HG03520 (cell line): ENCODE measurements around the gene SAP130.
"Not testable (repeated sequence)": the region's sequence is repeated elsewhere in the genome, so short reads cannot be mapped to it uniquely, and the experiment has no call there.

Source experiments
- ATAC-seq: cut with Tn5 transposase; IDR thresholded peaks from one replicate; pipeline ENCODE4 v1.9.1; 2021; ENCODE audit warnings: mild to moderate bottlenecking, moderate library complexity; ENCODE audit not compliant: unreplicated experiment

The SAP130 gene

GRCh38 chr2:127953849-127954248 is 74.0 kb downstream of the SAP130 start:
- no peak for ATAC-seq

- no peak for ATAC-seq
These were observed 74.6 kb downstream of the SAP130 start for GRCh38 chr2:127953128-127953718.

GRCh38 chr2:127951026-127951425 is 76.8 kb downstream of the SAP130 start:
- no peak for ATAC-seq

- ATAC-seq, result no peak
These were observed 77.6 kb downstream of the SAP130 start for GRCh38 chr2:127950264-127950663.

- no peak for ATAC-seq
These were observed 82.6 kb downstream of the SAP130 start for GRCh38 chr2:127945281-127945680.

GRCh38 chr2:127943186-127943585 is 84.7 kb downstream of the SAP130 start:
- no peak for ATAC-seq

- no peak for ATAC-seq
These were observed 85.9 kb downstream of the SAP130 start for GRCh38 chr2:127942002-127942401.

- ATAC-seq, result no peak
These were observed 86.4 kb downstream of the SAP130 start for GRCh38 chr2:127941461-127941860.

GRCh38 chr2:127940641-127941040 is 87.2 kb downstream of the SAP130 start:
- ATAC-seq, result no peak

GRCh38 chr2:127935337-127935736 is 92.5 kb downstream of the SAP130 start:
- no peak for ATAC-seq

GRCh38 chr2:127932199-127932876 is 95.5 kb downstream of the SAP130 start:
- no peak for ATAC-seq

GRCh38 chr2:127929449-127929848 is 98.4 kb downstream of the SAP130 start:
- no peak for ATAC-seq

- no peak for ATAC-seq
These were observed 100.5 kb downstream of the SAP130 start for GRCh38 chr2:127927384-127927783.

GRCh38 chr2:127917916-127918315 is 109.9 kb downstream of the SAP130 start:
- no peak for ATAC-seq

GRCh38 chr2:127913808-127914457 is 113.9 kb downstream of the SAP130 start:
- no peak for ATAC-seq

- no peak for ATAC-seq
These were observed 116.1 kb downstream of the SAP130 start for GRCh38 chr2:127911737-127912136.

- no peak for ATAC-seq
These were observed 117.4 kb downstream of the SAP130 start for GRCh38 chr2:127910415-127910814.

- ATAC-seq, result no peak
These were observed 118.8 kb downstream of the SAP130 start for GRCh38 chr2:127909019-127909418.

GRCh38 chr2:127907733-127908400 is 120.0 kb downstream of the SAP130 start:
- ATAC-seq, result not testable (repeated sequence)

- ATAC-seq, result no peak
These were observed 121.5 kb downstream of the SAP130 start for GRCh38 chr2:127906206-127906926.
